Inflammatory macrophage (primary cell): Measurements from ENCODE around the gene ARV1.

Experiments
- DNase-seq, 2 donors: peaks; one replicate each; pipeline ENCODE4 v3.0.0-alpha.2; 2020 to 2022
- total RNA-seq, 18 experiments: gene quantifications; one replicate each; lab custom pipeline; 2026; ENCODE audit warnings: mixed read lengths in 6 of 18, inconsistent platforms in 2 of 18; lab: John Stamatoyannopoulos, UW

ARV1 gene
- 2.8 to 23.6 (median 15.6) reads per million in 18 experiments for total RNA-seq

- peak; percentile 99 to 100 for DNase-seq
These were observed at the start of gene ARV1, which contains the start of gene TTC13 for GRCh38 chr1:230978491-230979388. ARV1 (plus strand) TSS chr1:230979094; CDS start chr1:230979106, 12 bp downstream. TTC13 (minus strand) TSS chr1:230978861; CDS start chr1:230978830, 31 bp downstream.

- DNase-seq, result no peak
These were observed 47.9 kb upstream of the ARV1 start for GRCh38 chr1:230930986-230931385.

DNA sequence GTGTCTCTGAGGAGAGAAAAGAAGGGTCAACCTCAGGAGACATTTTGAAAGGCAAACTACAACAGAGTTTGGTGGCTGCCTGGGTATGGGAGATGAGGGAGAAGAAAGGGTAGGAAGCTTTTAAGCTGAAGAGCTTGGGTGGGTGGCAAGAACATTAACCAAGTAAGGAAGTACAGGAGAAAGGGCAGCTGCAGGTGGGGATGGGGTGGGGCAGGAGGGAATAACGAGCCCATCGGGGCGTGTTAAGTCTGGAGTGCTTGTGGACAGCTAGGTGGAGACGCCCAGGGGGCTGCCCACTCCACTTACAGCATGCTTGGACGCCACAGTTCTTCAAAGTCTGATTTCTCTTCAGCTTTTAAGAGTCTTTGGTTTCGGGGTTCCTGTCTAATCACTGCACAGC lies 43.0 kb upstream of the ARV1 start:
- no peak for DNase-seq

DNA sequence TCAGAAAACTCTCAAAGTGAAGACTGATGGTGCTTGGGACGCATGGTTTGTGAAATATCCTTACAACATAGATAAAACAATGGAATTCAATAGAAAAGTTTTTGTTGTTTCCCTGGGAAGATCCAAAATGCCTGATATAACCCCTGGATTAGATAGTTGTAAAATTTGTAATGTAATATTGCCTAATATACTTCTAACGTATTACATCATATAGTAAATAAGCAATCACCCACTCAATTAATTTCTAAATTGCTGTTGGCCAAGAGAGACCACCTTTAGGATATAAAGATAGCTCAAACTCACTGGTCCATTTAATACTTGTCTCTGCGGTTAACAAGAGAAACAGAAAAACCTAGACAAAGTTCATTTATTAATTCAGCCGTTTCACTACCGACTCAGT lies 42.4 kb upstream of the ARV1 start:
- no peak for DNase-seq

DNA sequence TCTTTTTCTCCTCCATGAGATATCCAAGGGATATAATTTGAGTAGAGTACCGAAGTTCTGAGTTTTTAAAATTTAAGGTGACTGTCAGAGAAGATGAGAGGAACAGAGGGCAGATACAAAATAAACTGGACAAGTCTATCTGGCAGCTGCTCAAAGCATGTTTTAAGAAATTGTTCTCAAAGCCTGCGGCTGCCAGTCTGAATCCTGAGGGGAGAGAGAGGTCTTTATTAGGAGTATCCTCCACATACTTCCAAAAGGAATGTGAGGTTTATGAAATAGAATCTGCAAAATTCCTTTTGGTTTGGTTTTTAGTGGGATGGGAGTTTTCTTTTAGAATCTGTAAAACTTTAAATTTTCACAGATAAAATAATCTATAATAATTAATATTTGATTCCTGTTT lies 41.5 kb upstream of the ARV1 start:
- DNase-seq, result no peak

- DNase-seq, result no peak
These were observed 39.9 kb upstream of the ARV1 start for GRCh38 chr1:230938924-230939368.

GRCh38 chr1:230939806-230940489 lies 38.9 kb upstream of the ARV1 start:
- DNase-seq, result no peak

- no peak for DNase-seq
These were observed 38.0 kb upstream of the ARV1 start for GRCh38 chr1:230940848-230941247.

- no peak for DNase-seq
These were observed 35.8 kb upstream of the ARV1 start for GRCh38 chr1:230943048-230943593.

- no peak for DNase-seq
These were observed 30.6 kb upstream of the ARV1 start for GRCh38 chr1:230948301-230948700.

DNA sequence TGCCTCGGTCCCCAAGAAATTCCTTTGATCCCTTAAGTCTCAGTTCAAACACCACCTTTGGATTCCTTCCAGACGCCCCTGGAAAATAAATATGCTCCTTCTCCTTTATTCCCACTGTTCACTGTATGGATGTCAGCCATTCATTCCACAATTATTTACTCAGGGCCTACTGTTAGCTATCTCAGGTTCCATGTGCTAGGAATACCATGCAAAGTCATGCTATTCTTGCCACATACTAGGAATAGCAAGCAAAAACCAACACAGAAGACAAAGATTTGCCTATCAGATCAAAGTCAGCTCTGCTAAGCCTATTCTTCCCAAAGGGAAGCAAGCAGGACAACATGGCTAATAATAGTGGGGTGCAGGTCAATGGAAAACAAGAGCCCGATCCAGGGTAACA lies 30.0 kb upstream of the ARV1 start:
- no peak for DNase-seq

GRCh38 chr1:230950404-230950803 lies 28.5 kb upstream of the ARV1 start:
- no peak for DNase-seq

GRCh38 chr1:230957580-230957989 lies 21.3 kb upstream of the ARV1 start:
- no peak for DNase-seq

- no peak for DNase-seq
These were observed 20.5 kb upstream of the ARV1 start for GRCh38 chr1:230958370-230958769.

DNA sequence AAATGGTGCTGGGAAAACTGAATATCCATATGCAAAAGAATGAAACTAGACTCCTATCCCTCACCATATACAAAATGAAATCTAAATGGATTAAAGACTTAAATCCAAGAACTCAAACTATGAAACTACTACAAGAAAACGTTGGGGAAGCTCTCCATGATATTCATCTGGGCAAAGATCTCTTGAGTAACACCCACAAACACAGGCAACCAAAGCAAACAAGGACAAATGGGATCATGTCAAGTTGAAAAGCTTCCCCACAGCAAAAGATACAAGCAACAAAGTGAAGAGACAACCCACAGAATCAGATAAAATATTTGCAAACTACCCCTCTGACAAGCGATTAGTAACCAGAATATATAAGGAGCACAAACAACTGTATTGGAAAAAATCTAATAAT lies 14.0 kb upstream of the ARV1 start:
- no peak for DNase-seq

DNA sequence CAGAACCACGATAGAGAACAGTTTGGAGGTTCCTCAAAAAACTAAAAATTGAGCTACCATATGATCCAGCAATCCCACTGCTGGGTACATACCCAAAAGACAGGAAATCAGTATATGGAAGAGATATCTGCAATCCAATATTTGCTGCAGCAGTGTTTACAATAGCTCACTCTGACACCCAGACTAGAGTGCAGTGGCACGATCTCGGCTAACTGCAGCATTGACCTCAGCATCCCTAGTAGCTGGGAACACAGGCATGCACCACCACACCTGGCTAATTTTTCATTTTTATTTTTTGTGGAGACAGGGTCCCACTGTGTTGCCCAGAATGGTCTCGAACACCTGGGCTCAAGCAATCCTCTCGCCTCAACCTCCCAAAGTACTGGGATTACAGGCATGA lies 13.4 kb upstream of the ARV1 start:
- peak in 1 of 2 donors; percentile 24 for DNase-seq

GRCh38 chr1:230966358-230966873 lies 12.5 kb upstream of the ARV1 start:
- no peak for DNase-seq

DNA sequence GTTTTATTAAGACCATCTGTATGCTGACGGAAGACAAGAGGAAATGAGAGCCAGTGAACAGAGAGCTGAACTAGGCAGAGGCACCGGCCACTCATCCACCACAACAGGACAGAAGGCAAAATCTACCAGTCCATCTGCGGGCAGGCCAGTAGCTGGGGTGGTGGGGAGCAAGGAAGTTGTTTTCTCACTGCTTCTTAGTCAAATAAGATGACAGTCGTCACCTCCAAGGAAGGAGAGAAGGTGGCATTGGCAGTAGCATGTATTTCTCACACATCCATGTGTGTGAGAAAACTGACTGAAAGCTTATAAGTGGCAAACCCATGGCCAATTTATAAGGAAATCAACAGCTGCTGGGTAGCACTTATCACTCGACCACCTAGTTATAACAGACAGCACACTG lies 8.5 kb upstream of the ARV1 start:
- DNase-seq, result no peak

DNA sequence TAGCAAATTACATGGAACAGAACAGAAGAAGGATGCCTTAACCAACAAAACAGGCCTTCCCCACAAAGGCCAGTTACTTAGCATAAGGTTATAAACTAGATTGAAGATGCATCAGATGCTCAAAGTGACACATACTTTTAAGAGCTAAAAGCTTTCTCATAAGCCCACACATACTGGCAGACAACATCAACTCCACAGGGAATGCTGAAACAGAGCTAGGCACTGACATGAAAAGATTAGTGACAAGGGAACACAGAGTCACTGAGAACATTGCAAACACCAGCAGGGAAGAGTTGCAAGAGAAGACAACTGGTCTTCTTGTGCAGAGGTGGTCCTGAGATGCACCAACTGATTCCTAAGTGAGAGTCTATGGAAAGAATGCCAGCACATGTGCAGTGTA lies 7.1 kb upstream of the ARV1 start:
- no peak for DNase-seq

- DNase-seq, result peak; percentile 54 to 77
These were observed 6.0 kb upstream of the ARV1 start for GRCh38 chr1:230972855-230973271.

DNA sequence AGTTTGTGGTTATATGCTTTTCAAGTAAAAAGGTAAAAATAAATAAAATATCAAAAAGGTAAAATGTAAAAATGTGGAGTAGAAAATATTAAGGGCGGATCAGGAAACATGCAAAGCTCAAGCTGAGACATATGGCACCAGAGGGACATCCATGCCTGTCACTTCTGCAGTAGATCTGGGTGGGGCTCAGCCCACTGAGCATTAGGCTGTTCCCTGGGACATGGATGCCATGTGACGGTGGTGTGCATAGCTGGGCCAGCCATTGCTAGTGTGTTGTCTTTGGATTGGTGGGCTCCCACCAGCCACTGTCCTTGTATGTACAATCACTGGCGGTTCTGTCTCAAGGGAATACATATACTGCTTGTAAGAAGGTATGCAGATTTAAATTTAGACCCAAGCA lies 3.3 kb upstream of the ARV1 start:
- DNase-seq, result no peak

DNA sequence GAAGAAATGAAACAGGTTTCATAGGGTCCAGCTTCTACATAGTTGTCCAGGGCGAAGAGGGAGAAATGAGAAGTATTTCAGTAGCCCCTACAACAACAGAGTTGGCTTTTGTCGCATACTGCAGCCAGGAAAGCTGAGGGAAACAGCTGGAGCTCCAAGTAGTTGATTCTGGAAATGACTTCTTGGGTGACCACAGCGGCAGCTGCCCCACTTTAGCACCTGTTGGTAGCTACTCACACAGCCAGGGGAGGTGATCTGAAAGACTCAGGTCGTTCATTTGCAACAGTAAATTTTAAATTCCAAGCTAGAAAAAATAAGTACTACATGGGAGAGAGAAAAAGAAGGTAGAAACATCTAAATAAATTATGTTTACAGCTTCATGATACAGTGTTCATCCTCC lies 2.5 kb upstream of the ARV1 start:
- DNase-seq, result no peak
